NCI-H69 (cell line): ENCODE results near the gene SRGAP3.
"Not testable (repeated sequence)": the region's sequence is repeated elsewhere in the genome, so short reads cannot be mapped to it uniquely, and the experiment has no call there.

Experiments used
- DNase-seq: peaks from one replicate; lab custom pipeline; 2025; lab: John Stamatoyannopoulos, UW

The SRGAP3 gene

GRCh38 chr3:9085428-9085827 lies 164.0 kb downstream of the SRGAP3 start:
- not testable (repeated sequence) for DNase-seq

DNA sequence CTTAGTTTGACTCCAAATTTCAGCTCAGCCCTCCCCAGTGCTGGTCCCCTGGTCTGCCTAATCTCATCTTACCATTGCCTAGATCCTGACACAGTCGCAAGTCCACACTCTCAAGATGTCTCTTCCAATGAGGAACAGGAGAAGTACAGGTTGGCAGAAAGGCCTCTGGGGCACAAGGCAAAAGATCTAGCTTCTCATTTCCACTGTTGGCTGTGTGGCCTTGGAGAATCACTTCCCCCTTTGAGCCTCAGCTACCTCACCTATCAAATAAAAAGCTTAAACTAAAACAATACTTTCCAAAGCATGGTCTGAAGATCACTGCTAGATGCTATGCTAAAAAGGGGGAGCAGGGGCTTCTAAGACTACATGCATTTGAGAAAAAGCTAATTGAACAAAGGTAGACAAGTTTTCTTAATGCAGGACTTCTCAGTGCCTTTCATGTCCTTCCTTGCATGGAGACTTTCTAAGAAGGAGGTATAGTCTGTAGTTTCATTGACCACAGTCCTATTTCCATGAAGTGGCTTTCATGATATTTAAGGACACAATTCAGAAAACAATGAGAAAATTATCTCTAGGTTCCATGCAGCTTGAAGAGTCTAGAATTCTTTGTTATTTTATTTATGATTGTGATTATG lies 168.1 kb downstream of the SRGAP3 start:
- no peak for DNase-seq

- no peak for DNase-seq
Observed at GRCh38 chr3:9080163-9080562, 169.3 kb downstream of the SRGAP3 start.

- no peak for DNase-seq
Observed at GRCh38 chr3:9079676-9080075, 169.8 kb downstream of the SRGAP3 start.

- no peak for DNase-seq
Observed at GRCh38 chr3:9078561-9079240, 170.7 kb downstream of the SRGAP3 start.

DNA sequence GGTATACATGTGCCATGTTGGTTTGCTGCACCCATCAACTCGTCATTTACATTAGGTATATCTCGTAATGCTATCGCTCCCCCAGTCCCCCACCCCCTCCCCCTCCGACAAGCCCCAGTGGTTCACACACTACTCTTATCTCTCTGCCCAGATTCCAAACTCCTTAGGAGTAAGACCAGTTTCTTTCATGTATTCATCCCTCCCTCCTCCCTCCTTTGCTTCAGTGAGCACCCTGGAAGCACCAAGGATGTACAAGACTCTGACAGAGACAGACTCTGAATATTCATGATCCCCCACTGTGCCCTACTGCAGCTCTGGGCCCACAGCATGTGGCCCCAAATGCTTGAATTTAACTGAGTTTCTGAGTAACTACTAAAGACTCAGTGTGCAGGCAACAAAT lies 172.4 kb downstream of the SRGAP3 start:
- no peak for DNase-seq

GRCh38 chr3:9075762-9076161 lies 173.7 kb downstream of the SRGAP3 start:
- no peak for DNase-seq

DNA sequence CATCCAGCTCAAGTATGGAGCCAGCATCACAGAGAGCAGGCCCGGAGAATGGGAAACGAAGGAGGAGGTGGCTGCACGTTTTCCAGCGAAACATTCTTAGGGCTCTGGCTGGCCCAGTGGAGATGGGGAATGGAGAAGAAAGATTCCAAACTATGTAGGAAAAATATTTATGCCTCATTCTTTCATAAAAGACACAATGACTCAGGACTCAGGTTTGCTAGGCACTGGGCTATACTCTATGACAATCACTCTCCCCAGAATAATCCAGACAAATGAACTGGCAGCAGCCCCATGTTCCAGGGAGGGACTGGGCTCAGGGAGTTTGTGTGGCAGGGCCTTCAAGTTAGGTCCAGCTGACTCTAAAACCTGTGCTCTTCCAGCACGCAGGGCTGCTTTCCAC lies 175.4 kb downstream of the SRGAP3 start:
- no peak for DNase-seq

GRCh38 chr3:9072667-9073009 lies 176.8 kb downstream of the SRGAP3 start:
- no peak for DNase-seq

GRCh38 chr3:9071936-9072666 lies 177.3 kb downstream of the SRGAP3 start:
- DNase-seq: no peak

GRCh38 chr3:9070961-9071360 lies 178.5 kb downstream of the SRGAP3 start:
- no peak for DNase-seq

GRCh38 chr3:9069971-9070370 lies 179.5 kb downstream of the SRGAP3 start:
- no peak for DNase-seq

DNA sequence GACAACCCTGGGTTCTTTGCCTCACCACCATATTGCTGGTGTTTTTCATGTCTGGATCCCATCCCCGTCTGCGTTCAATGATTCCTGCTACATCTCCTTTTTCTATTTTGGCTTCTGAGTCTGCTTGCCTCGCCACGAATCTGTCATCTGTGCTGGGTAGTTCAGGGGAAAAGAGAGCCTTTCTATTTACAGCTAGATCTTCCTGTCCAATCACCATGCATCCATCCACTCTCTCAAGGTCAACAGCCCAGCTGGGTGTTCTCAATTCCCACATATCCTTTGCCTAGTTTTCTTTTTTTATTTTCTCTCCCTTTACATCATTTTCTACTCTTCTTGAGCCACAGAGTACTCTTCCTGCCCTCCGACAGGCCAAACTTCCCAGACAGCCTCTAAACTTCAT lies 181.4 kb downstream of the SRGAP3 start:
- DNase-seq: no peak

DNA sequence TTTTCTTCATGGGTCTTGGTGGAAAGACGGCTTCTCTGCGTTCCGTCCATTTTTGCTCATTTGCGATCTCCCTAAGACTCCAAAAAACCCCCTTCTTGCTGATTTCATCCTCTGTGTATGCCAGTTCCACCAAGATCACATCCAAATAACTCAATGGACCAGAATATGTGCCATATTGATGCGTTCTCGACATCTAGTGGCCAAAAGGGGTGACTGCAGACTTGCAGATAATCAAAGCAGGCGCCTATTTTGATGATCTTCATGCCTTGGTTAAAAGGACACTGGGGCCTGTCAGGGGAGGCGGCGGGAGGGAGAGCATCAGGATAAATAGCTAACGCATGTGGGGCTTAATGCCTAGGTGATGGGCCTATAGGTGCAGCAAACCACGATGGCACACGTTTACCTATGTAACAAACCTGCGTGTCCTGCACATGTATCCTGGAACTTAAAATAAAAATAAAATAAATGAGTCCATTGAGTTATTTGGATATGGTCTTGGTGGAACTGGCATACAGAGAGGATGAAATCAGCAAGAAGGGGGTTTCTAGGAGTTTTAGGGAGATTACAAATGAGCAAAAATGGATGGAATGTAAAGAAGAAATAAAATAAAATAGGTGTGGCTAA lies 182.0 kb downstream of the SRGAP3 start:
- DNase-seq: peak; percentile 56

GRCh38 chr3:9066775-9067174 lies 182.7 kb downstream of the SRGAP3 start:
- DNase-seq: no peak

DNA sequence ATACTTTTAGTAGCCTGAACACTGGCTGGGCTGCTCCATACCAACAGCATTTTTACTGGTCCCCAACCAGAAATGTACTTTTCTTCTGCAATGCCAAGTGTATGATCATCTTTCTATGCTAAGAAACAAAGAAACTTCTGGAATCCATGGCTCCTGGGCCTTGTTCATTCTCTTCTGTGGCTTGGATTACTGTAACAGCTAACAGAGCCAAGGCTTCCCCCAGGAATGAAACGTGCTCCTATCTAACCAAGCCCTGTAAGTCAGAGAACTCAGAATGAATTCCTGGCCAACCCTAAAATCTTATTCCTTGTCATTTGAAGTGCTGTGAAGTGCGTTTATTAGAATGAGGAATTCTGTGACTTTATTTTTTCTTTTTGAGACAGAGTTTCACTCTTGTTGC lies 183.3 kb downstream of the SRGAP3 start:
- DNase-seq: no peak

GRCh38 chr3:9064850-9065249 lies 184.6 kb downstream of the SRGAP3 start:
- peak; percentile 32 for DNase-seq

DNA sequence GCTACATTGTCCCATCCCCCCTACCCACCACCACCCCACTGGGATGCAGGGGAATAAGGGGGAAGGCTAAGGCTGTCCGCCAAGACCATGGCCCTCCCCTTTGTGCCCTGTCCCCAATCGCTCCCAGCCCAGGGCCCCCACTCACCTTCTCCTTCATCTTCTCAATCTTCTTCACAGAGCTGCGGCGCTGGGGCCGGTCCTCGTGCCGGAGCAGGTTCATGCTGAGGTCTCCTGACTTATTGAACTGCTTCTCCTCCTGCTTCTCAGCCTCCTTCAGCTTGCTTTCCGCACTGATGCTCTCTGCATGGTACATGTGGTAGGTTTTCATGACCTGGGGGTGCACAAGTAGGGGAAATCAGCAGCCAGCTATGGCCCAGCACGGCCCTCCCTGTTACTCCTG lies 185.2 kb downstream of the SRGAP3 start:
- no peak for DNase-seq

GRCh38 chr3:9062570-9062969 lies 186.9 kb downstream of the SRGAP3 start:
- DNase-seq: no peak

GRCh38 chr3:9061634-9062033 lies 187.8 kb downstream of the SRGAP3 start:
- DNase-seq: peak; percentile 33

DNA sequence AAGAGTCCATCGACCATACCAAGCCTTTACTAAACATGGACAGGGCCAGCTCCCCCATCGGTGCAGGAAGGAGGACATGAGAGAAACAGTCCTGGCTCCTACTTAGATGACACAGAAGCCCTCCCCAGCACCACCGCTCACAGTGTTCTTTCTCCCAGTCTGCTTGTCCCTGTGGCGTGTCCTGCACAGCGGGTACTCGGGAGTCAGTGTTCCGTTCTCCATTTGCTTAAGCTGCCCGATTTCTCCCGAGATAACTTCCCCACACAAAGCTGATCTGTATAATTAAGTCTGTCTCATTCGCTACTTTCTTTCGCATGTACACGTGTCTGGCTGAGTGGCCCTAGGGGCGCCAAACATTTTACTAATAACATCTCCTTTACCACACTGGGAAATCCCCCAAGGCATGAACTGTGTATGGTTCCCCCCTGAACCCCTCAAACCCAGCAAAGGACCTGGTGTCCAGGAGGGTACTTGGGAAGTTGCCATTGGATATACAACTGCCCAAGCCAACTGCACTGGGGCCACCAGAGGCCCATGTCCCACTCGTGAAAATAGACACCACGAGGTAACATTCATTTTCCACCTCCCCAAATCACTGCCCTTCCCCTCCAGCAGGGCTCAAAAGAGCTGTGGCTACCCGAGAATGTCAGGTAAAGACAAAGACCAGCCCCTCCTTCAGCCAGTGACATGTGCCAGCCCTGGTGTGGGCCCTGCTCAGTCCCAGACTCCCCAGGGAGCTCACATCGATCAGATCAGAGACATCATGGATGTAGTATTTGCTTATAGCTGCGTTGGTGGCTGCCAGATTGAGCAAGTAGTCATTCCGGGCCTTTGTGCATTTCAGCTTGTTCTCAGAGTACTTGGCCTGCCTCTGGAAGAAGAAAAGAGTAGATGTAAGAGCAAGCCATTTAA lies 189.7 kb downstream of the SRGAP3 start:
- no peak for DNase-seq

DNA sequence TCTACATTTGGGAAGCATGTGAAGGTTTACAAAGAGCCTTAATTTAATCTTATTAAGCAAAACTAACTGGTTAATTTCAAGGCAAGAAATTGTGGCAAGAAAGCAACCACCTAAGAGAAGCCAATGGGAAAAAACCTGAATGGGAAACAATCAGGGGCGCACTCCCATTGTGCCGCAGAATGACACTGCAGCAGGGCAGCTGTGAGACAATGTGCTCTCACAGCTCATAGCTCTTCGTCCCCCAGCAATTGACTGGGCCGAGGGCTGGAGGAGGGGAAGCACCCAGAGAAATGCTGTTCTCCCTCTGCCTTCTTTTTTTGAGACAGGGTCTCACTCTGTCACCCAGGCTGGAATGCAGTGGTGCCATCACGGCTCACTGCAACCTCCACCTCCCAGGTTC lies 192.9 kb downstream of the SRGAP3 start:
- no peak for DNase-seq
